CD4-positive, CD25-positive, alpha-beta regulatory T cell (primary cell): ENCODE results near the gene FAM174A. TPM values are rescaled to one million over a fixed set of nuclear protein-coding genes. Genes with fewer than 3 reads are reported as not detected.

ENCODE experiments used
- ATAC-seq, 2 donors: fragments of 150-1000 bp; cut with Tn5 transposase; one replicate each; pipeline ENCODE4 v1.10.0; 2021; ENCODE audit warnings: low read depth in 2 of 2, moderate number of reproducible peaks in 2 of 2, moderate library complexity in 1 of 2
- DNase-seq, 3 donors: peaks; one replicate each; pipeline versions ENCODE4 v3.0.0 to v3.0.0-alpha.2; 2012 to 2022; ENCODE audit warnings: mixed read lengths in 1 of 3
- H3K27ac ChIP-seq: one replicate; pipeline ENCODE4 v1.7.0; 2013; ENCODE audit warnings: mild to moderate bottlenecking, low read length; ENCODE audit not compliant: insufficient read depth, poor library complexity, severe bottlenecking
- H3K27me3 ChIP-seq: one replicate; pipeline ENCODE4 v1.7.0; 2013; ENCODE audit warnings: low read length; ENCODE audit not compliant: control insufficient read depth, insufficient read depth
- H3K36me3 ChIP-seq: one replicate; pipeline ENCODE4 v1.7.0; 2013; ENCODE audit warnings: mild to moderate bottlenecking, low read length, moderate library complexity; ENCODE audit not compliant: control insufficient read depth, insufficient read depth
- H3K4me1 ChIP-seq: 2 replicates; pipeline ENCODE4 v1.7.0; 2013; ENCODE audit warnings: mild to moderate bottlenecking, low read length; ENCODE audit not compliant: insufficient read depth, control insufficient read depth, poor library complexity, severe bottlenecking
- H3K4me3 ChIP-seq: one replicate; pipeline ENCODE4 v1.7.0; 2013; ENCODE audit warnings: low read depth, mild to moderate bottlenecking, low read length, moderate library complexity
- H3K9me3 ChIP-seq, 2 experiments: 1 replicate in 1 of 2; 2 replicates in 1 of 2; pipeline ENCODE4 v1.7.0; 2013; ENCODE audit warnings: low read length in 2 of 2, mild to moderate bottlenecking in 1 of 2, moderate library complexity in 1 of 2; ENCODE audit not compliant: control insufficient read depth in 2 of 2
- H3K27ac Mint-ChIP-seq, 3 donors: one replicate each; pipeline ENCODE4 v1.8.0; 2020 to 2022; ENCODE audit warnings: mild to moderate bottlenecking in 3 of 3, mixed read lengths in 3 of 3, moderate library complexity in 2 of 3
- H3K27me3 Mint-ChIP-seq: one replicate; pipeline ENCODE4 v1.8.0; 2022; ENCODE audit warnings: mild to moderate bottlenecking, mixed read lengths
- H3K36me3 Mint-ChIP-seq: one replicate; pipeline ENCODE4 v1.8.0; 2020; ENCODE audit warnings: mixed read lengths
- H3K4me1 Mint-ChIP-seq, 4 donors: one replicate each; pipeline ENCODE4 v1.8.0; 2020 to 2022; ENCODE audit warnings: mixed read lengths in 4 of 4, mild to moderate bottlenecking in 1 of 4
- H3K4me3 Mint-ChIP-seq, 4 donors: one replicate each; pipeline ENCODE4 v1.8.0; 2020 to 2022; ENCODE audit warnings: mild to moderate bottlenecking in 4 of 4, mixed read lengths in 4 of 4, moderate library complexity in 3 of 4
- H3K9me3 Mint-ChIP-seq, 7 donors: one replicate each; pipeline ENCODE4 v1.8.0; 2020 to 2022; ENCODE audit warnings: mixed read lengths in 7 of 7, mild to moderate bottlenecking in 3 of 7, moderate library complexity in 2 of 7
- polyA plus RNA-seq, 4 donors: library from polyadenylated mRNA; unstranded; fragments of 300-500 nt; fragmentation: Illumina TruSeq; gene quantifications; one replicate each; pipeline ENCODE4 v1.2.3, GENCODE V29; 2021
- total RNA-seq: library from RNA; stranded (reverse); gene quantifications from one replicate; pipeline ENCODE4 v1.2.3, GENCODE V29; 2022

FAM174A gene
- total and polyA plus RNA-seq, 5 donors from 2014 or later: 6.3 to 11.2 (median 8.3) TPM

DNA sequence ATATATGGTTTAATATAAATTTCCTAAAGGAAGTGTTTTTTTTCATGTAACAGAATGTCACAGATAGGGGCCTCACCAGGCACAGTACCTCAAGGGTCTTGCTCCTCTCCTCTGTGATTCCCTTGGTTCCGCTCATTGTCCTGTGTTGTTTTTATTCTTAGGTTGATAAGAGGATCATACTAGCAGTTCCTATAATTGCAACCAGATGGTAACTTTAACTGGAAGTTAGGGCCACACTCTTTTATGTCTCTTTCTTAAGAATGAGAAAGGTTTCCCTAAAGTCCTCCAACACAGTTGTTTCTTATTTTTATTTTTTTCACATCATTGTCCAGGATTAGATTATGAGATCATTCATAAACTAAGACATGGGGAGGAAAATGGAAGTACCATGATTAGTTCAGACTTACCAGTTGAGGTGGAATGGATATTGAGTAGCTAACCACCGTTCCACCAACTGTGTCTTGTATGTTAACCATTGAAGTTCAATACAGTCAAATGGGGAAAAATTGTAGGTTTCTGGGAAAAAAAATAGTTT is 41.1 kb downstream of the FAM174A start:
- no peaks in the 10 kb centered on the region for H3K9me3 Mint-ChIP-seq

DNA sequence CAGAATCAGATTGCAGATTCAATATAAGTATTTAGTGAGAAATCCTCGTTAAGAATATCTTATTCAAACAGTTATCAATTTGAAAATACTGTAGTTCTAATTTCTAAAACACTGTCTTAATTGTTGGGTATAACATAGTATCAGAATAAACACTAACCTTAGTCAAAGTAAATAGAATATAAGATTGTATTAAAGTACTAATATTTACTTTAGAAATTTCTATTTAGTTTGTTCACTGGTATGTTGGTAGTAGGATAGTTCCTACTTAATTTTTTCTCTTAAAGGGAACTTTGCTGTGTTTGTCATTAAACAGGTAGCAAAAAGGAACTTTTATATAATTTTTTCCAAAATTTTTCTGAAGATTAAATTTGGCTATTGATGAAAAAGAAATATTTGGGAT is 42.3 kb downstream of the FAM174A start:
- H3K4me3 Mint-ChIP-seq: no peak overlapping the region
- Histone ChIP-seq H3K27ac (no peak overlapping the region), H3K4me3 (no peak overlapping the region), H3K9me3 (no peaks in the 10 kb centered on the region), H3K27me3 (no peaks in the 10 kb centered on the region), H3K4me1 (no peaks in the 10 kb centered on the region), H3K36me3 (no peaks in the 10 kb centered on the region)
- no peaks in the 10 kb centered on the region for H3K27me3 Mint-ChIP-seq
- peaks cover 0 to 6% (median 2%) of the 10 kb centered on the region in 4 donors for H3K4me1 Mint-ChIP-seq
- H3K9me3 Mint-ChIP-seq: no peaks in the 10 kb centered on the region
- no peak for DNase-seq
- ATAC-seq: no peak
- peaks cover 13% of the 10 kb centered on the region for H3K36me3 Mint-ChIP-seq
- no peak overlapping the region for H3K27ac Mint-ChIP-seq

More for the DNA sequence above, 41.1 kb downstream of the FAM174A start:
- Histone ChIP-seq H3K9me3 (no peaks in the 10 kb centered on the region), H3K27ac (no peak overlapping the region), H3K36me3 (no peaks in the 10 kb centered on the region), H3K27me3 (no peaks in the 10 kb centered on the region), H3K4me3 (no peak overlapping the region), H3K4me1 (no peaks in the 10 kb centered on the region)
- Mint-ChIP-seq H3K4me1 (peaks cover 0 to 6% (median 2%) of the 10 kb centered on the region in 4 donors), H3K27ac (no peak overlapping the region), H3K36me3 (peaks cover 13% of the 10 kb centered on the region), H3K27me3 (no peaks in the 10 kb centered on the region), H3K4me3 (no peak overlapping the region)
- ATAC-seq (no peak), DNase-seq (no peak)

DNA sequence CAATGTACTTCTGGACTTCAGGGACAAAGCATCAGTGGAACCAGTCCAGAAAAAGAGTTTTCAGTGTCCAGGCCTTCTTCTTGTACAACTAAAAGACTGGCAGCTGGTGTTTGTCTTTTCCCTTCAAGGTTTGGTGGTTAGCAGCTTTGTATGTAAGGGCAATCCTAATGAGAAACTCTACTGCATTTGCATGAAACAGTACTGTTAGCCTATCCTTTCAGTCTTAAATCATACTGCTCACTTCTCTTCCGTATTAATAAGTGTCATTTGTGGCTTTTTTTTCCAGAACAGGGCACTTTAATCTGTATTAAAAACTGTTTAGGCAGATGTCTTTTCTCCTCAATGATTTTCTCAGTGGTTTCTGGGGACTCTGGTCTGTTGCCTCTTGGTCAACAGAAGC is 48.9 kb downstream of the FAM174A start:
- Mint-ChIP-seq H3K4me3 (no peak overlapping the region), H3K27ac (no peak overlapping the region), H3K27me3 (no peaks in the 10 kb centered on the region), H3K36me3 (peaks cover 14% of the 10 kb centered on the region), H3K4me1 (peaks cover 0 to 10% (median 7%) of the 10 kb centered on the region in 4 donors), H3K9me3 (no peaks in the 10 kb centered on the region)
- no peak overlapping the region for H3K27ac ChIP-seq
- no peak overlapping the region for H3K4me3 ChIP-seq
- H3K4me1 ChIP-seq: no peaks in the 10 kb centered on the region
- DNase-seq (no peak), ATAC-seq (no peak)
- no peaks in the 10 kb centered on the region for H3K27me3 ChIP-seq
- no peaks in the 10 kb centered on the region for H3K9me3 ChIP-seq
- H3K36me3 ChIP-seq: peaks cover 4% of the 10 kb centered on the region

- H3K4me3 Mint-ChIP-seq: no peak overlapping the region
- Histone ChIP-seq H3K36me3 (peaks cover 4% of the 10 kb centered on the region), H3K4me1 (no peaks in the 10 kb centered on the region), H3K4me3 (no peak overlapping the region), H3K9me3 (no peaks in the 10 kb centered on the region), H3K27ac (no peak overlapping the region), H3K27me3 (no peaks in the 10 kb centered on the region)
- no peaks in the 10 kb centered on the region for H3K27me3 Mint-ChIP-seq
- no peak overlapping the region for H3K27ac Mint-ChIP-seq
- H3K4me1 Mint-ChIP-seq: peaks cover 0 to 10% (median 7%) of the 10 kb centered on the region in 4 donors
- peaks cover 14% of the 10 kb centered on the region for H3K36me3 Mint-ChIP-seq
- ATAC-seq (no peak), DNase-seq (no peak)
- H3K9me3 Mint-ChIP-seq: peaks cover 0 to 2% (median 0%) of the 10 kb centered on the region in 7 donors
Observed at GRCh38 chr5:100584889-100585288, 49.7 kb downstream of the FAM174A start.

- no peak overlapping the region for H3K4me3 ChIP-seq
- Mint-ChIP-seq H3K9me3 (peaks cover 0 to 3% (median 0%) of the 10 kb centered on the region in 7 donors), H3K4me3 (no peak overlapping the region), H3K27ac (no peak overlapping the region), H3K36me3 (peaks cover 7% of the 10 kb centered on the region), H3K27me3 (no peaks in the 10 kb centered on the region), H3K4me1 (no peaks in the 10 kb centered on the region)
- no peak overlapping the region for H3K27ac ChIP-seq
- DNase-seq (no peak), ATAC-seq (no peak)
- no peaks in the 10 kb centered on the region for H3K27me3 ChIP-seq
- H3K9me3 ChIP-seq: no peaks in the 10 kb centered on the region
- no peaks in the 10 kb centered on the region for H3K4me1 ChIP-seq
- peaks cover 4% of the 10 kb centered on the region for H3K36me3 ChIP-seq
Observed at GRCh38 chr5:100590867-100591266, 55.7 kb downstream of the FAM174A start.

- Histone ChIP-seq H3K9me3 (no peaks in the 10 kb centered on the region), H3K4me1 (no peaks in the 10 kb centered on the region), H3K4me3 (no peak overlapping the region), H3K27me3 (no peaks in the 10 kb centered on the region), H3K36me3 (no peaks in the 10 kb centered on the region), H3K27ac (no peak overlapping the region)
- H3K9me3 Mint-ChIP-seq: no peaks in the 10 kb centered on the region
- no peak for ATAC-seq
- no peaks in the 10 kb centered on the region for H3K36me3 Mint-ChIP-seq
- H3K27ac Mint-ChIP-seq: no peak overlapping the region
- no peak for DNase-seq
- no peak overlapping the region for H3K4me3 Mint-ChIP-seq
- peaks cover 0 to 2% (median 0%) of the 10 kb centered on the region in 4 donors for H3K4me1 Mint-ChIP-seq
- no peaks in the 10 kb centered on the region for H3K27me3 Mint-ChIP-seq
Observed at GRCh38 chr5:100595152-100595811, 60.1 kb downstream of the FAM174A start.

DNA sequence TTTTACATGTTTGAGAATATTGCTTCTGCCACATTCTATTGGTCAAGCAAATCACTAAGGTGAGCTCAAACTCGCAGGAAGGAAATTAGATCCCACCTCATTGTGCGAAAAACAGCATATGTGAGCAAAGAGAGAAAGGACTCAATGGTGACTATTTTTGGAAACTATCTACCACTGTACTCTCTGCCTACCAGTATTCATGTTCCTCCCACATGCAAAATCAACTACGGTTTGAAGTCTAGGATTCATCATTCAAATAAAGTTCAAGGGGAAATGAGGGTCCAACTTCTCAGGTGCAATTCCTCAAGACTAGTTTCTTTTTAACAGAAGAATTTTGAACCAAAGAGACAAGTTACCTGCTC is 60.6 kb downstream of the FAM174A start:
- no peaks in the 10 kb centered on the region for H3K27me3 Mint-ChIP-seq
- H3K4me1 ChIP-seq: no peaks in the 10 kb centered on the region
- no peak overlapping the region for H3K27ac Mint-ChIP-seq
- ATAC-seq (no peak), DNase-seq (no peak)
- H3K36me3 Mint-ChIP-seq: no peaks in the 10 kb centered on the region
- no peak overlapping the region for H3K4me3 ChIP-seq
- H3K4me1 Mint-ChIP-seq: peaks cover 0 to 3% (median 0%) of the 10 kb centered on the region in 4 donors
- no peak overlapping the region for H3K27ac ChIP-seq
- no peaks in the 10 kb centered on the region for H3K27me3 ChIP-seq
- H3K4me3 Mint-ChIP-seq: no peak overlapping the region
- no peaks in the 10 kb centered on the region for H3K9me3 ChIP-seq
- H3K36me3 ChIP-seq: no peaks in the 10 kb centered on the region
- H3K9me3 Mint-ChIP-seq: no peaks in the 10 kb centered on the region

DNA sequence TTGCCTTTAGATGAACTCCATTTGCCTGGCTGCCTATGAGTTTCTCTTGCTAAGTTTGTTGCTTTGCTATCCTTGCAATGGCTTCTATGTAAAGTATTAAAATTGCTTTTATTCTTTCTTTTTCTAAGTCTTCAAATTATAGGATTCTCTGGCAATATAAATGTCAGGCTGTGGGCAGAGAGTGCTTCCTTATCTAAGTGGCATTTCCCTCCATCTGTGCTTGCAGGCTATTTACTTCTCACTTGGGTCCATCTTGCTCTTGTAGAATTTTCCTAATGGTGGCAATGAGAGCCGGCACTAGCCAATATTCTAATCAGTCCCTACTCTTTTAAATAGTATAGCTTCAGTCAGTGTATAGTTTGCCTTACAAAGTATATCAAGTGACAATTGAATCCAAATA is 63.3 kb downstream of the FAM174A start:
- H3K27me3 Mint-ChIP-seq: no peaks in the 10 kb centered on the region
- H3K9me3 Mint-ChIP-seq: no peaks in the 10 kb centered on the region
- no peak overlapping the region for H3K27ac Mint-ChIP-seq

More for the DNA sequence above, 63.3 kb downstream of the FAM174A start:
- no peaks in the 10 kb centered on the region for H3K27me3 ChIP-seq
- ATAC-seq (no peak), DNase-seq (no peak)
- no peak overlapping the region for H3K27ac ChIP-seq
- no peaks in the 10 kb centered on the region for H3K36me3 ChIP-seq
- Mint-ChIP-seq H3K36me3 (no peaks in the 10 kb centered on the region), H3K4me1 (peaks cover 0 to 3% (median 0%) of the 10 kb centered on the region in 4 donors), H3K4me3 (no peak overlapping the region)
- H3K4me3 ChIP-seq: no peak overlapping the region
- no peaks in the 10 kb centered on the region for H3K4me1 ChIP-seq
- no peaks in the 10 kb centered on the region for H3K9me3 ChIP-seq
